Activated CD4-positive, alpha-beta T cell treated with anti-CD3 and anti-CD28 coated beads for 36 hours (primary cell): ENCODE measurements around the gene RBL1. TPM values are rescaled to one million over a fixed set of nuclear protein-coding genes. Genes with fewer than 3 reads are reported as not detected.
A peak's percentile ranks its signal among the peaks of the same experiment; 100 is the strongest.
"Not testable (repeated sequence)": the region's sequence is repeated elsewhere in the genome, so short reads cannot be mapped to it uniquely, and the experiment has no call there.

Source experiments
- ATAC-seq: fragments of 200-7000 bp; cut with Tn5 transposase; one replicate; pipeline ENCODE4 v1.10.0; 2021; ENCODE audit warnings: mild to moderate bottlenecking, moderate library complexity
- CTCF ChIA-PET: fragments of 350-600 bp; sonication (Branson Sonifier 250); formaldehyde crosslinking; loops from one replicate; lab custom pipeline; 2021; ENCODE audit warnings: antibody characterized with exemption; lab: Charles Lee
- POLR2A ChIA-PET: fragments of 350-600 bp; sonication (Branson Sonifier 250); formaldehyde crosslinking; loops from one replicate; lab custom pipeline; 2021; ENCODE audit warnings: antibody characterized with exemption, inconsistent platforms; lab: Charles Lee
- DNase-seq: peaks from one replicate; pipeline ENCODE4 v3.0.0-alpha.2; 2020
- H3K27ac Mint-ChIP-seq: one replicate; pipeline ENCODE4 v1.8.0; 2021; ENCODE audit warnings: mixed read lengths
- H3K27me3 Mint-ChIP-seq: one replicate; pipeline ENCODE4 v1.8.0; 2021; ENCODE audit warnings: mixed read lengths
- H3K36me3 Mint-ChIP-seq: one replicate; pipeline ENCODE4 v1.8.0; 2021; ENCODE audit warnings: low read depth, mixed read lengths
- H3K4me1 Mint-ChIP-seq: one replicate; pipeline ENCODE4 v1.8.0; 2021; ENCODE audit warnings: mixed read lengths
- H3K4me3 Mint-ChIP-seq: one replicate; pipeline ENCODE4 v1.8.0; 2021; ENCODE audit warnings: mild to moderate bottlenecking, moderate library complexity, mixed read lengths
- H3K9me3 Mint-ChIP-seq: one replicate; pipeline ENCODE4 v1.8.0; 2021; ENCODE audit warnings: low read depth, mixed read lengths
- intact Hi-C, 2 experiments: fragments of 100-400 bp; cut with DNase I in 1 of 2; cut with micrococcal nuclease in 1 of 2; formaldehyde crosslinking; loops; one replicate each; pipeline versions ENCODE4 v1.14.2 to v1.15.1; 2022 to 2024; cut with DNase I, micrococcal nuclease
- total RNA-seq, 2 experiments: library from RNA; stranded (reverse); gene quantifications; one replicate each; pipeline ENCODE4 v1.2.3, GENCODE V29; 2021

The RBL1 gene
- total RNA-seq, 2 experiments from 2014 or later, result 39.5 to 43.2 TPM

- H3K4me3 Mint-ChIP-seq, DNase-seq, H3K27me3 Mint-ChIP-seq, intact Hi-C loops, H3K27ac Mint-ChIP-seq: not testable (repeated sequence)
- CTCF ChIA-PET, result interaction anchor here (1.0 kb wide), 1 partner anchor 27 kb away, joined by 4 read pairs; no protein-coding TSS in a partner anchor
- Mint-ChIP-seq H3K4me1 (peaks cover 57% of the 10 kb centered on the region), H3K36me3 (peaks cover 13% of the 10 kb centered on the region), H3K9me3 (peaks cover 10% of the 10 kb centered on the region)
- ATAC-seq, result peak; percentile 25
- POLR2A ChIA-PET, result interaction anchor here (0.5 to 0.6 kb wide), 2 partner anchors 77 to 363 kb away, joined by 3 to 6 read pairs; no protein-coding TSS in a partner anchor
These were observed 128.8 kb downstream of the RBL1 start for GRCh38 chr20:36966965-36967364.

- H3K27me3 Mint-ChIP-seq, CTCF ChIA-PET, intact Hi-C loops, ATAC-seq, H3K36me3 Mint-ChIP-seq, H3K4me3 Mint-ChIP-seq, H3K27ac Mint-ChIP-seq, DNase-seq, H3K9me3 Mint-ChIP-seq: not testable (repeated sequence)
- POLR2A ChIA-PET, result interaction anchor here (0.7 kb wide), 1 partner anchor 29 kb away, joined by 3 read pairs; no protein-coding TSS in a partner anchor
- H3K4me1 Mint-ChIP-seq, result peaks cover 26% of the 10 kb centered on the region
These were observed 133.3 kb downstream of the RBL1 start for GRCh38 chr20:36962354-36962941.

DNA sequence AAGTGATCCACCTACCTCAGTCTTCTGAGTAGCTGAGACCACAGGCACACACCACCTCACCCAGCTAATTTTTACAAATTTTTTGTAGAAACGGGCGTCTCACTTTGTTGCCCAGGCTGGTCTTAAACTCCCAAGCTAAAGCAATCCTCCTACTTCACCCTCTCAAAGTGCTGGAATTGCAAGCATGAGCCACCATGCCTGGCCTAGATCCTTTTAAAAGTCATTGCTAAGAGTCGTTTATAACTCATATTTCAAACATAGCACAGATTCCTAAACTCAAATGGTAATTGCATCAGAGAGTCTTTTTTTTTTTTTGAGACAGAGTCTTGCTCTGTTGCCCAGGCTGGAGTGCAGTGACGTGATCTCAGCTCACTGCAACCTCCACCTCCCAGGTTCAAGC is 136.6 kb downstream of the RBL1 start:
- H3K27ac Mint-ChIP-seq, result no peak overlapping the region
- ChIA-PET POLR2A (no interaction called here), CTCF (interaction anchor here (0.8 kb wide), 1 partner anchor 11 kb away, joined by 4 read pairs; no protein-coding TSS in a partner anchor)
- intact Hi-C loops, result no loop called here
- DNase-seq (no peak), ATAC-seq (no peak)
- H3K36me3 Mint-ChIP-seq, result peaks cover 5% of the 10 kb centered on the region
- H3K9me3 Mint-ChIP-seq, result peaks cover 5% of the 10 kb centered on the region
- no peak overlapping the region for H3K4me3 Mint-ChIP-seq
- no peaks in the 10 kb centered on the region for H3K27me3 Mint-ChIP-seq
- H3K4me1 Mint-ChIP-seq, result peaks cover 32% of the 10 kb centered on the region

- Mint-ChIP-seq H3K4me1 (peaks cover 34% of the 10 kb centered on the region), H3K9me3 (peaks cover 5% of the 10 kb centered on the region), H3K4me3 (no peak overlapping the region), H3K27me3 (no peaks in the 10 kb centered on the region), H3K27ac (no peak overlapping the region), H3K36me3 (peaks cover 5% of the 10 kb centered on the region)
- DNase-seq (peak; percentile 44), ATAC-seq (peak; percentile 51)
- intact Hi-C loops, result no loop called here
- POLR2A ChIA-PET, result interaction anchor here (1.0 to 1.4 kb wide), 2 partner anchors 11 to 13 kb away, joined by 3 read pairs; no protein-coding TSS in a partner anchor
- CTCF ChIA-PET, result interaction anchor here (0.6 to 0.8 kb wide), 2 partner anchors 12 to 36 kb away, joined by 3 to 4 read pairs; no protein-coding TSS in a partner anchor
These were observed 137.7 kb downstream of the RBL1 start for GRCh38 chr20:36957875-36958667.

- POLR2A ChIA-PET, result interaction anchor here (0.6 kb wide), 1 partner anchor 26 kb away, joined by 3 read pairs; no protein-coding TSS in a partner anchor
- no peaks in the 10 kb centered on the region for H3K36me3 Mint-ChIP-seq
- CTCF ChIA-PET, result interaction anchor here (0.7 to 1.0 kb wide), 2 partner anchors 13 to 1298 kb away, joined by 3 to 4 read pairs; no protein-coding TSS in a partner anchor
- no peaks in the 10 kb centered on the region for H3K9me3 Mint-ChIP-seq
- H3K4me3 Mint-ChIP-seq, result no peak overlapping the region
- ATAC-seq (no peak), DNase-seq (no peak)
- H3K4me1 Mint-ChIP-seq, result peaks cover 34% of the 10 kb centered on the region
- H3K27me3 Mint-ChIP-seq, result no peaks in the 10 kb centered on the region
- intact Hi-C loops, result no loop called here
- no peak overlapping the region for H3K27ac Mint-ChIP-seq
These were observed 139.1 kb downstream of the RBL1 start for GRCh38 chr20:36956674-36957073.

- ChIA-PET POLR2A (no interaction called here), CTCF (interaction anchor here (0.7 to 1.0 kb wide), 2 partner anchors 14 to 1297 kb away, joined by 3 to 4 read pairs; no protein-coding TSS in a partner anchor)
- Mint-ChIP-seq H3K36me3 (no peaks in the 10 kb centered on the region), H3K27ac (no peak overlapping the region), H3K4me3 (no peak overlapping the region), H3K9me3 (no peaks in the 10 kb centered on the region), H3K4me1 (peaks cover 35% of the 10 kb centered on the region), H3K27me3 (no peaks in the 10 kb centered on the region)
- intact Hi-C loops, result no loop called here
- ATAC-seq (no peak), DNase-seq (no peak)
These were observed 139.8 kb downstream of the RBL1 start for GRCh38 chr20:36956016-36956415.

DNA sequence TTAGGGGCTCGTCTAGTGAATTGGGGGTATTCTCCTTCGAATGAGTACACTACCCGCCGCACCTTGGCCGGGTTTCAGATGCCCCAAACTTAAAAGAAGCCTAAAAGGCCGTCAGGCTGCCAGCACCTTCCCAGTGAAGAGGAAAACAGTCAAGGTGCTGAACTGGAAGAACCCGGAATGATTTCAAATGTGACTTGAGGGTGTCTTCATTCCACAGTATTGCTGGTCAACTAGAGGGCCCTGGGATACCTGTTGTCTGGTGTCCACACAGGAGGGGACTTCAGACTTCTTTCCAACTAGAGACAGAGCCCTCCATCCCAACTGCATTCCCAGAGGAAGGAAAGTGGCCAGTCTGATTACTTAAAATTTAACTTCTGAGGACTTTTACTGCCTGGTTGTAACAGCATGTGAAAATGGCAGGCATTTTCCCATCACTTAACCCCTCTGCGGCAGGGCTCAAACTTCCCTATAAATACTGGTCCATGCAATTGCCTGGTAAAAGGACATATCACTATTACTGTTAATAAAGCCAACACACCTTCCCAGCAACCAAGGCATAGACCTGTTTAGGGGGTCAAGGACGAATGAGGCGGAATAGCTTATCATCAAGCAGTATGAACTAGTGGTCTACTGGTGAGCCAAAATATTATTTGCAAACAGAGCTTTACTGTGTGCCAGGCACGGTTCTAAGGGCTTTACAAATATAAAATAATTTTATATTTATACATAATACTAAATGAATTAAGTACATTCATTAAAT is 143.6 kb downstream of the RBL1 start:
- ATAC-seq (no peak), DNase-seq (no peak)
- H3K4me1 Mint-ChIP-seq, result peaks cover 41% of the 10 kb centered on the region
- H3K27me3 Mint-ChIP-seq, result no peaks in the 10 kb centered on the region
- ChIA-PET CTCF (interaction anchor here (0.9 kb wide), 1 partner anchor 21 kb away, joined by 3 read pairs; no protein-coding TSS in a partner anchor), POLR2A (interaction anchor here (0.6 kb wide), 1 partner anchor 346 kb away, joined by 3 read pairs; the partner anchor contains the start of gene RAB5IF)
- intact Hi-C loops, result loop anchor here in 1 of 2 experiments (2.0 kb wide), 4 partner anchors 63 to 1335 kb away; partner anchors contain the start of genes MROH8, RBL1 and RPN2
- peaks cover 9% of the 10 kb centered on the region for H3K36me3 Mint-ChIP-seq
- peak overlapping the region; percentile 94 for H3K27ac Mint-ChIP-seq
- no peaks in the 10 kb centered on the region for H3K9me3 Mint-ChIP-seq
- H3K4me3 Mint-ChIP-seq, result peak overlapping the region; percentile 92

- ATAC-seq, result peak; percentile 95
- POLR2A ChIA-PET, result no interaction called here
- DNase-seq, result peak; percentile 94
- peak within 1 kb of the TSS; percentile 94 for H3K27ac Mint-ChIP-seq
- intact Hi-C loops, result loop anchor here in 1 of 2 experiments (2.0 kb wide), 4 partner anchors 63 to 1335 kb away; partner anchors contain the start of genes MROH8, RBL1 and RPN2
- H3K4me3 Mint-ChIP-seq, result peak within 1 kb of the TSS; percentile 92
- H3K27me3 Mint-ChIP-seq, result no peaks in the 10 kb centered on the region
- peaks cover 49% of the 10 kb centered on the region for H3K4me1 Mint-ChIP-seq
- H3K36me3 Mint-ChIP-seq, result peaks cover 15% of the 10 kb centered on the region
- H3K9me3 Mint-ChIP-seq, result no peaks in the 10 kb centered on the region
- CTCF ChIA-PET, result interaction anchor here (0.7 kb wide), 1 partner anchor 49 kb away, joined by 3 read pairs; no protein-coding TSS in a partner anchor
These were observed 144.4 kb downstream of the RBL1 start, which contains the start of gene SAMHD1 for GRCh38 chr20:36951198-36951978. Gene SAMHD1 (minus strand): TSS chr20:36951708. CDS start chr20:36951643, 65 bp downstream.

DNA sequence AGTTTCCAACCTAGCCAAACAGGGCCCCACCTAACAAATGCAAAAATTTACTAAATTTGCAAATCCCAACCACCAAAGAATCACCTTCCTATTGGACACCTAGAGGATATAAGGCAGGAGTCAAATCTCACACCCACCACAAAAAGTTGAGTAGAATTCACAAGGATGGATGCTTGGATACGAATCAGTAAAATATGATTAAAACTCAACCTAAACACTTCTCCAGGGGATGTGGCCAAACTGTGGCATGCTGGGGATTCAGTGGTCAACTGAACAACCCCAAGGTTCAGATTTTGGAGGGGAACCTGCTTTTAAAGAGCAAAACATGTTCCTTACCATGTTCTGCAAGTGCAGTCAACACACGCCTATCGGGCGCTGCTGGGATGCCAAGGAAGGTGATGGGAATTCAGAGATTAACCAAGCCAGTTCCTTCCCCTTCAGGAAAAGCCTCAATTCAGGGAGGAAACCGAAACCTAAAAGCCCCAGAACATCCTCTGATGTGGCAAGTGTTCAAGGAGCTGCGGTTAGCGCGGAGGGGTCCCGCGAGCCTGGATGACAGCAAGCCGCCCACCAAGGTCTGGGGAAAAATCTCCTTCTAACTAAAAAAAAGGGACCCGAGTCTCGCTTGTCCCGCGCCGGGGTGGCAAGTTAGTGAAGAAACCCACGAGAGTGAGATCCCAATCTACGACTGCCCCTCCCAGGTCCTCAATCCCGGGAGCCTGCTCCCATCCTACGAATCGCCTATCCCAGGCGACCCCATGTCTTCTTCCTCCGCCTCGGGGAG is 145.2 kb downstream of the RBL1 start:
- peaks cover 54% of the 10 kb centered on the region for H3K4me1 Mint-ChIP-seq
- no peak for ATAC-seq
- intact Hi-C loops, result loop anchor here in 1 of 2 experiments (2.0 kb wide), 4 partner anchors 64 to 1334 kb away; partner anchors contain the start of genes MROH8, RBL1 and RPN2
- ChIA-PET POLR2A (no interaction called here), CTCF (interaction anchor here (0.7 kb wide), 1 partner anchor 49 kb away, joined by 3 read pairs; no protein-coding TSS in a partner anchor)
- DNase-seq, result peak; percentile 53
- no peaks in the 10 kb centered on the region for H3K27me3 Mint-ChIP-seq
- H3K4me3 Mint-ChIP-seq, result peak overlapping the region; percentile 92
- H3K36me3 Mint-ChIP-seq, result peaks cover 20% of the 10 kb centered on the region
- H3K27ac Mint-ChIP-seq, result peak overlapping the region; percentile 94
- no peaks in the 10 kb centered on the region for H3K9me3 Mint-ChIP-seq
